PFSK-1 (cell line): ENCODE results near the gene EXOC6B.

Experiments used
- FOXP2 ChIP-seq: optimal IDR thresholded peaks from 2 replicates; pipeline ENCODE3; 2011; ENCODE audit warnings: borderline replicate concordance, control low read depth, inconsistent platforms; ENCODE audit not compliant: insufficient read depth; ENCODE audit errors: extremely low read length, extremely low read depth
- POLR2AphosphoS5 ChIP-seq: IDR thresholded peaks from 2 replicates; pipeline ENCODE4 v1.6.1; 2012; ENCODE audit warnings: low read depth, mild to moderate bottlenecking, control low read depth, low read length, moderate library complexity
- REST ChIP-seq, 2 experiments: IDR thresholded peaks; 2 replicates each; pipeline versions ENCODE4 v1.6.1 to v1.8.0; 2011 to 2012; ENCODE audit warnings: low read depth in 2 of 2, low read length in 2 of 2, control low read depth in 1 of 2, inconsistent platforms in 1 of 2, mild to moderate bottlenecking in 1 of 2, moderate library complexity in 1 of 2; ENCODE audit not compliant: insufficient read depth in 1 of 2
- SIN3A ChIP-seq: IDR thresholded peaks from 2 replicates; pipeline ENCODE4 v1.6.1; 2012; ENCODE audit warnings: mild to moderate bottlenecking, low read length, moderate library complexity, borderline replicate concordance; ENCODE audit not compliant: insufficient read depth
- TAF1 ChIP-seq: IDR thresholded peaks from 2 replicates; pipeline ENCODE4 v1.6.1; 2012; ENCODE audit warnings: low read length, control low read depth, borderline replicate concordance; ENCODE audit not compliant: insufficient read depth

GRCh38 chr2:72389447-72389846, 436.4 kb downstream of the EXOC6B start:
- TF ChIP-seq POLR2AphosphoS5 (no peak), SIN3A (no peak), TAF1 (no peak), REST (IDR thresholded peaks at IDR 0.05; ENCODE audit: insufficient read depth in 1 of 2, low read depth in 2 of 2, low read length in 2 of 2) (no peak), FOXP2 (no peak)
